MM.1S (cell line): ENCODE measurements around the gene CTNNAL1.

Source experiments
- EZH2 ChIP-seq: fragments of 300-600 bp; sonication (generic); optimal IDR thresholded peaks from 2 replicates; pipeline ENCODE3; 2017; ENCODE audit warnings: low read depth, mild to moderate bottlenecking, antibody characterized with exemption, low read length, mixed read lengths
- EZH2phosphoT487 ChIP-seq: fragments of 300-600 bp; sonication (generic); IDR thresholded peaks from 2 replicates; pipeline ENCODE4 v1.6.1; 2018; ENCODE audit warnings: antibody characterized with exemption, low read length
- TF ChIP-seq, protein P1 (sequence below): fragments of 300-600 bp; sonication (generic); IDR thresholded peaks from 2 replicates; pipeline ENCODE4 v1.5.1; 2016; ENCODE audit warnings: antibody characterized with exemption, low read length, mixed read lengths

DNA sequence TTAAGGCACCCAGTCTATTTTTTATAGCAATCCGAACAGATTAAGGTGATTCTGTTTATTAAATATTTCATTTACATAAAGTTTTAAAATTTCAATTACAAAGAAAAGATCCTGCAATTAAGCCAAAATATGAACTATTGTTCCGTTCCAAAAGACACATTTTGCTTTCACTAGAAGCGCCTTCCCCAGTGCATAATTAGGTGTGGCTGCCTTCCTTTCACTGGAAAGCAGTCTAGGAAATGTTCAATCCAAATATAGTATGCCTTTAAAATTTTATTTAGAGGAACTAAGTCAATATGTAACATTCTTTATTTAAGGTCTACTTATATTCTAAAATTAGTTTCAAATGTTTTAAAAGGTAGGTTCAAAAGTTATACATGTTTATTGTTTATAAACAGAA lies 7.6 kb downstream of the CTNNAL1 start:
- TF ChIP-seq, protein P1, sequence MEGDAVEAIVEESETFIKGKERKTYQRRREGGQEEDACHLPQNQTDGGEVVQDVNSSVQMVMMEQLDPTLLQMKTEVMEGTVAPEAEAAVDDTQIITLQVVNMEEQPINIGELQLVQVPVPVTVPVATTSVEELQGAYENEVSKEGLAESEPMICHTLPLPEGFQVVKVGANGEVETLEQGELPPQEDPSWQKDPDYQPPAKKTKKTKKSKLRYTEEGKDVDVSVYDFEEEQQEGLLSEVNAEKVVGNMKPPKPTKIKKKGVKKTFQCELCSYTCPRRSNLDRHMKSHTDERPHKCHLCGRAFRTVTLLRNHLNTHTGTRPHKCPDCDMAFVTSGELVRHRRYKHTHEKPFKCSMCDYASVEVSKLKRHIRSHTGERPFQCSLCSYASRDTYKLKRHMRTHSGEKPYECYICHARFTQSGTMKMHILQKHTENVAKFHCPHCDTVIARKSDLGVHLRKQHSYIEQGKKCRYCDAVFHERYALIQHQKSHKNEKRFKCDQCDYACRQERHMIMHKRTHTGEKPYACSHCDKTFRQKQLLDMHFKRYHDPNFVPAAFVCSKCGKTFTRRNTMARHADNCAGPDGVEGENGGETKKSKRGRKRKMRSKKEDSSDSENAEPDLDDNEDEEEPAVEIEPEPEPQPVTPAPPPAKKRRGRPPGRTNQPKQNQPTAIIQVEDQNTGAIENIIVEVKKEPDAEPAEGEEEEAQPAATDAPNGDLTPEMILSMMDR, result no peak
- no peak for TF ChIP-seq EZH2phosphoT487
- no peak for TF ChIP-seq EZH2
